Gastrocnemius medialis (tissue), 4 donors: ENCODE measurements around the gene FRMPD4. TPM values are rescaled to one million over a fixed set of nuclear protein-coding genes. Genes with fewer than 3 reads are reported as not detected.

Experiments
- ATAC-seq, 2 donors: fragments of 150-250 bp; one replicate each; pipeline ENCODE4 v1.9.1; 2016
- DNase-seq, 2 donors: peaks; one replicate each; pipeline ENCODE4 v3.0.0-alpha.2; 2019
- H3K27ac ChIP-seq, 4 donors: fragments of 200-600 bp; sonication (generic); 1 replicate in 1 of 4; 2 replicates in 3 of 4; pipeline ENCODE4 v1.5.1; 2016 to 2018; ENCODE audit warnings: mild to moderate bottlenecking in 2 of 4, moderate library complexity in 1 of 4
- H3K27me3 ChIP-seq, 3 donors: fragments of 200-600 bp; sonication (generic) in 2 of 3; 1 replicate in 1 of 3; 2 replicates in 2 of 3; pipeline versions ENCODE4 v1.5.1 to v1.6.0; 2016 to 2019; ENCODE audit warnings: mild to moderate bottlenecking in 1 of 3, moderate library complexity in 1 of 3
- H3K36me3 ChIP-seq, 2 donors: fragments of 200-600 bp; sonication (generic) in 1 of 2; one replicate each; pipeline ENCODE4 v1.5.1; 2017 to 2018
- H3K4me1 ChIP-seq, 2 donors: fragments of 200-600 bp; sonication (generic) in 1 of 2; one replicate each; pipeline ENCODE4 v1.5.1; 2016 to 2017; ENCODE audit warnings: mild to moderate bottlenecking in 2 of 2
- H3K4me3 ChIP-seq, 4 donors: fragments of 200-600 bp; sonication (generic) in 3 of 4; 1 replicate in 1 of 4; 2 replicates in 3 of 4; pipeline ENCODE4 v1.5.1; 2016 to 2019; ENCODE audit warnings: mild to moderate bottlenecking in 2 of 4
- H3K9me3 ChIP-seq, 3 donors: fragments of 200-600 bp; sonication (generic) in 2 of 3; 1 replicate in 1 of 3; 2 replicates in 2 of 3; pipeline ENCODE4 v1.5.1; 2016 to 2019
- CTCF ChIP-seq, 5 experiments: fragments of 450-650 bp in 3 of 5; fragments of 200-600 bp in 2 of 5; sonication (generic) in 2 of 5; IDR thresholded peaks in 4 of 5; conservative IDR thresholded peaks in 1 of 5; 1 replicate in 4 of 5; 2 replicates in 1 of 5; pipeline ENCODE4 v1.5.1; 2016 to 2019; ENCODE audit warnings: antibody characterized with exemption in 5 of 5, mild to moderate bottlenecking in 3 of 5, moderate library complexity in 3 of 5
- POLR2A ChIP-seq, 2 donors: fragments of 450-650 bp; IDR thresholded peaks; one replicate each; pipeline ENCODE4 v1.6.1; 2017; ENCODE audit warnings: antibody characterized with exemption in 2 of 2, mild to moderate bottlenecking in 2 of 2, moderate library complexity in 2 of 2
- in situ Hi-C, 4 donors: fragments of 200-750 bp; cut with MboI; loops; one replicate each; pipeline versions ENCODE4 v1.15.0 to v1.8.0; 2017; ENCODE audit warnings: low sequenced_read_pairs in 4 of 4
- intact Hi-C: fragments of 100-400 bp; cut with DNase I; formaldehyde crosslinking; loops from one replicate; pipeline ENCODE4 v1.15.1; 2023; ENCODE audit warnings: low total_unique reads
- total RNA-seq, 4 donors: library from RNA; depleted of rRNA; stranded (reverse); fragments of >200 nt; gene quantifications; one replicate each; pipeline versions ENCODE4 v1.1.0 to v1.2.3, GENCODE V29; 2016

FRMPD4 gene
- total RNA-seq, 4 donors from 2014 or later, result 0.02 TPM; not detected in 3

GRCh38 chrX:12421918-12422317, 283.6 kb downstream of the FRMPD4 start:
- TF ChIP-seq POLR2A (IDR thresholded peaks at IDR 0.05) (no peak), CTCF (IDR thresholded peaks at IDR 0.05 in 4 of 5, conservative IDR thresholded peaks at IDR 0.05 in 1 of 5) (no peak)
- intact Hi-C loops, result no loop called here
- ATAC-seq, result no peak

GRCh38 chrX:12423346-12423745, 285.1 kb downstream of the FRMPD4 start:
- in situ Hi-C loops (no loop called here), intact Hi-C loops (no loop called here)
- no peaks in the 10 kb centered on the region for H3K4me1 ChIP-seq
- ATAC-seq (no peak), DNase-seq (no peak)
- H3K27ac ChIP-seq, result no peak overlapping the region
- H3K36me3 ChIP-seq, result no peaks in the 10 kb centered on the region
- no peak overlapping the region for H3K4me3 ChIP-seq
- no peaks in the 10 kb centered on the region for H3K27me3 ChIP-seq
- TF ChIP-seq CTCF (IDR thresholded peaks at IDR 0.05 in 4 of 5, conservative IDR thresholded peaks at IDR 0.05 in 1 of 5), result no peak
- TF ChIP-seq POLR2A (IDR thresholded peaks at IDR 0.05), result no peak
- no peaks in the 10 kb centered on the region for H3K9me3 ChIP-seq

More at GRCh38 chrX:12421918-12422317, 283.6 kb downstream of the FRMPD4 start:
- Histone ChIP-seq H3K4me1 (no peaks in the 10 kb centered on the region), H3K4me3 (no peak overlapping the region), H3K36me3 (no peaks in the 10 kb centered on the region), H3K27me3 (no peaks in the 10 kb centered on the region), H3K27ac (no peak overlapping the region), H3K9me3 (no peaks in the 10 kb centered on the region)
- in situ Hi-C loops, result no loop called here
- DNase-seq, result no peak

GRCh38 chrX:12425496-12425895, 287.2 kb downstream of the FRMPD4 start:
- H3K4me3 ChIP-seq, result no peak overlapping the region
- in situ Hi-C loops, result no loop called here
- DNase-seq (no peak), ATAC-seq (no peak)
- intact Hi-C loops, result no loop called here
- TF ChIP-seq CTCF (IDR thresholded peaks at IDR 0.05 in 4 of 5, conservative IDR thresholded peaks at IDR 0.05 in 1 of 5) (no peak), POLR2A (IDR thresholded peaks at IDR 0.05) (no peak)
- H3K9me3 ChIP-seq, result no peaks in the 10 kb centered on the region
- H3K27ac ChIP-seq, result no peak overlapping the region
- no peaks in the 10 kb centered on the region for H3K4me1 ChIP-seq
- no peaks in the 10 kb centered on the region for H3K36me3 ChIP-seq
- no peaks in the 10 kb centered on the region for H3K27me3 ChIP-seq

- Histone ChIP-seq H3K27me3 (no peaks in the 10 kb centered on the region), H3K4me1 (no peaks in the 10 kb centered on the region), H3K4me3 (no peak overlapping the region), H3K9me3 (no peaks in the 10 kb centered on the region), H3K27ac (no peak overlapping the region), H3K36me3 (no peaks in the 10 kb centered on the region)
- TF ChIP-seq POLR2A (IDR thresholded peaks at IDR 0.05) (no peak), CTCF (IDR thresholded peaks at IDR 0.05 in 4 of 5, conservative IDR thresholded peaks at IDR 0.05 in 1 of 5) (no peak)
- intact Hi-C loops (no loop called here), in situ Hi-C loops (no loop called here)
- DNase-seq, result no peak
- no peak for ATAC-seq
Observed at GRCh38 chrX:12426420-12426819, 288.1 kb downstream of the FRMPD4 start.

- no peak overlapping the region for H3K27ac ChIP-seq
- no peaks in the 10 kb centered on the region for H3K9me3 ChIP-seq
- TF ChIP-seq POLR2A (IDR thresholded peaks at IDR 0.05) (no peak), CTCF (IDR thresholded peaks at IDR 0.05 in 4 of 5, conservative IDR thresholded peaks at IDR 0.05 in 1 of 5) (no peak)
- H3K4me3 ChIP-seq, result no peak overlapping the region
- in situ Hi-C loops, result no loop called here
- ATAC-seq (no peak), DNase-seq (no peak)
- no peaks in the 10 kb centered on the region for H3K4me1 ChIP-seq
- no peaks in the 10 kb centered on the region for H3K36me3 ChIP-seq
- intact Hi-C loops, result no loop called here
- peaks cover 0 to 5% (median 0%) of the 10 kb centered on the region in 3 donors for H3K27me3 ChIP-seq
Observed at GRCh38 chrX:12434493-12434892, 296.2 kb downstream of the FRMPD4 start.
